Fibroblast of skin of abdomen (primary cell): ENCODE data around the gene PTGDR. TPM values are rescaled to one million over a fixed set of nuclear protein-coding genes. Genes with fewer than 3 reads are reported as not detected.
A peak's percentile ranks its signal among the peaks of the same experiment; 100 is the strongest.

Source experiments
- DNase-seq: peaks from one replicate; pipeline ENCODE4 v3.0.0-alpha.2; 2013
- polyA plus RNA-seq, 2 experiments: library from polyadenylated mRNA; unstranded; fragments of 120-200 nt; gene quantifications; one replicate each; pipeline ENCODE4 v1.2.1, GENCODE V29; 2013; ENCODE audit not compliant: insufficient read length in 2 of 2

PTGDR gene
- polyA plus RNA-seq (2013, experiment 1 of 2; ENCODE audit: insufficient read length), result not detected
- polyA plus RNA-seq (2013, experiment 2 of 2; ENCODE audit: insufficient read length), result not detected

- DNase-seq, result no peak
These were observed at the start of gene PTGDR for GRCh38 chr14:52267501-52268278. PTGDR (plus strand) TSS chr14:52267698; CDS start chr14:52267815, 117 bp downstream.

- no peak for DNase-seq
These were observed 47.9 kb upstream of the PTGDR start for GRCh38 chr14:52219488-52220084.

- DNase-seq, result no peak
These were observed 46.3 kb upstream of the PTGDR start for GRCh38 chr14:52220924-52221811.

GRCh38 chr14:52222901-52223300 lies 44.6 kb upstream of the PTGDR start:
- DNase-seq, result no peak

GRCh38 chr14:52227619-52228222 lies 39.8 kb upstream of the PTGDR start:
- DNase-seq, result no peak

- no peak for DNase-seq
These were observed 33.8 kb upstream of the PTGDR start for GRCh38 chr14:52233693-52234092.

GRCh38 chr14:52235434-52235833 lies 32.1 kb upstream of the PTGDR start:
- no peak for DNase-seq

- no peak for DNase-seq
These were observed 31.5 kb upstream of the PTGDR start for GRCh38 chr14:52235866-52236510.

GRCh38 chr14:52238682-52239081 lies 28.8 kb upstream of the PTGDR start:
- no peak for DNase-seq

- DNase-seq, result no peak
These were observed 26.9 kb upstream of the PTGDR start for GRCh38 chr14:52240623-52241022.

- DNase-seq, result peak; percentile 83
These were observed 26.3 kb upstream of the PTGDR start for GRCh38 chr14:52241087-52241793.

GRCh38 chr14:52244328-52244727 lies 23.2 kb upstream of the PTGDR start:
- DNase-seq, result no peak

GRCh38 chr14:52244997-52245396 lies 22.5 kb upstream of the PTGDR start:
- no peak for DNase-seq

GRCh38 chr14:52248057-52248456 lies 19.4 kb upstream of the PTGDR start:
- DNase-seq, result no peak

- no peak for DNase-seq
These were observed 15.8 kb upstream of the PTGDR start for GRCh38 chr14:52251724-52252123.

- no peak for DNase-seq
These were observed 14.0 kb upstream of the PTGDR start for GRCh38 chr14:52253503-52253902.

- DNase-seq, result no peak
These were observed 13.4 kb upstream of the PTGDR start for GRCh38 chr14:52254086-52254485.

- DNase-seq, result no peak
These were observed 8.7 kb upstream of the PTGDR start for GRCh38 chr14:52258783-52259182.

GRCh38 chr14:52259434-52259833 lies 8.1 kb upstream of the PTGDR start:
- DNase-seq, result no peak

- no peak for DNase-seq
These were observed 4.9 kb upstream of the PTGDR start for GRCh38 chr14:52262600-52262999.

- DNase-seq, result no peak
These were observed 4.3 kb upstream of the PTGDR start for GRCh38 chr14:52263190-52263589.
